ENCODE results near the gene NCL.

- TF ChIP-seq CTCF (IDR thresholded peaks at IDR 0.05; ENCODE audit: insufficient read depth, low read length, poor library complexity, severe bottlenecking) (no peak), EZH2phosphoT487 (conservative IDR thresholded peaks at IDR 0.05; ENCODE audit: low read length) (no peak)
Observed at GRCh38 chr2:231503766-231504165, 39.5 kb upstream of the NCL start.

All from SU-DHL-6 (cell line).